GM12873 (cell line): ENCODE data around the gene ENPP7.

Source experiments
- TF ChIP-seq, protein P1 (sequence below): IDR thresholded peaks from 2 replicates; pipeline ENCODE4 v1.5.1; 2012; ENCODE audit warnings: low read depth, mild to moderate bottlenecking, moderate library complexity, low read length, control low read depth; ENCODE audit not compliant: insufficient read depth; ENCODE audit errors: missing control alignments

Gene ENPP7

DNA sequence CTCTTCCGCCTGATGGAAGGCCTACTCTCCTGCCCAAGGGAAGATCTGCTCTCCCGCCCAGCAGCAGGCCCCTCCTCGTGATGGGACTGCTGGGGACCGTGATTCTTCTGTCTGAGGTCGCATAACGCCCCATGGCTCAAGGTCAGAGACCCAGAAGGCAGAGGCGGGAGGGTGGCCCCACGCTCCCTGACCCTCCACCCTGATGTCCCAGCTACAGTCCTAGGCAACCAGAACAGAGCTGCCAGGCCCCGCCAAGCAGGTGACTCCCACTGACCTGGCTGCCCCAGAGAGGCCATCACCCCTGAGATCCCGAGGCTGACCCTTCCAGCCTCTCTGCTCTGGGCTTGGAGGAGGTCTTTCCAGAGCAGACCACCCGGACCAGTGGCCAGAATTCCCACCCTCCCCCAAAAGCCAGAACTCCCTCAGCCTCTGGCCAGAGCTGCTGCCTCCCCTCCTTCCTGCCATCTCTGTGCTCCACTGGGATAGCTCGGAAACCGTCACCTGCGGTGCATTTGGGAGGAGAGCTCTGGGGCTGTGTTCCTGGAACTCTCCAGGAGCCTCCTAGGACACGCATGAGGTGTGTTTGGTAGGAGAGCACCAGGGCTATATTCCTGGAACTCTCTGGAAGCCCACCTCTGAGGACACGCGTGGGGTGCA, 7.3 kb downstream of the ENPP7 start:
- TF ChIP-seq, protein P1, sequence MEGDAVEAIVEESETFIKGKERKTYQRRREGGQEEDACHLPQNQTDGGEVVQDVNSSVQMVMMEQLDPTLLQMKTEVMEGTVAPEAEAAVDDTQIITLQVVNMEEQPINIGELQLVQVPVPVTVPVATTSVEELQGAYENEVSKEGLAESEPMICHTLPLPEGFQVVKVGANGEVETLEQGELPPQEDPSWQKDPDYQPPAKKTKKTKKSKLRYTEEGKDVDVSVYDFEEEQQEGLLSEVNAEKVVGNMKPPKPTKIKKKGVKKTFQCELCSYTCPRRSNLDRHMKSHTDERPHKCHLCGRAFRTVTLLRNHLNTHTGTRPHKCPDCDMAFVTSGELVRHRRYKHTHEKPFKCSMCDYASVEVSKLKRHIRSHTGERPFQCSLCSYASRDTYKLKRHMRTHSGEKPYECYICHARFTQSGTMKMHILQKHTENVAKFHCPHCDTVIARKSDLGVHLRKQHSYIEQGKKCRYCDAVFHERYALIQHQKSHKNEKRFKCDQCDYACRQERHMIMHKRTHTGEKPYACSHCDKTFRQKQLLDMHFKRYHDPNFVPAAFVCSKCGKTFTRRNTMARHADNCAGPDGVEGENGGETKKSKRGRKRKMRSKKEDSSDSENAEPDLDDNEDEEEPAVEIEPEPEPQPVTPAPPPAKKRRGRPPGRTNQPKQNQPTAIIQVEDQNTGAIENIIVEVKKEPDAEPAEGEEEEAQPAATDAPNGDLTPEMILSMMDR: no peak

DNA sequence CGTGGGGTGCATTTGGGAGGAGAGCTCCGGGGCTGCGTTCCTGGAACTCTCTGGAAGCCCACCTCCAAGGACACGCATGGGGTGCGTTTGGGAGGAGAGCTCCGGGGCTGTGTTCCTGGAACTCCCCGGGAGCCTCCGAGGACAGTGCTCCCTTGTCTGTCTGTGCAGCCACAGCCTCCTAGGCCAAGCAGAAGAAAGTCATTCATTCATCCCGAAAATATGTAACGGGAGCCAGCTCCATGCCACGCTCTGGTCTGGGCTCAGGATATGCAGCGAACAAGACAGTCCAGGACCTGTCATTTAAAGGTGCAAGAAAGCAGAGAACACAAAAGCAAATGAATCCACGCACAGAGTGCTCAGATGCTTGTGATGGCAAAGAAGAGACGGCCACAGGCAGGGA, 7.9 kb downstream of the ENPP7 start:
- TF ChIP-seq, protein P1: no peak

DNA sequence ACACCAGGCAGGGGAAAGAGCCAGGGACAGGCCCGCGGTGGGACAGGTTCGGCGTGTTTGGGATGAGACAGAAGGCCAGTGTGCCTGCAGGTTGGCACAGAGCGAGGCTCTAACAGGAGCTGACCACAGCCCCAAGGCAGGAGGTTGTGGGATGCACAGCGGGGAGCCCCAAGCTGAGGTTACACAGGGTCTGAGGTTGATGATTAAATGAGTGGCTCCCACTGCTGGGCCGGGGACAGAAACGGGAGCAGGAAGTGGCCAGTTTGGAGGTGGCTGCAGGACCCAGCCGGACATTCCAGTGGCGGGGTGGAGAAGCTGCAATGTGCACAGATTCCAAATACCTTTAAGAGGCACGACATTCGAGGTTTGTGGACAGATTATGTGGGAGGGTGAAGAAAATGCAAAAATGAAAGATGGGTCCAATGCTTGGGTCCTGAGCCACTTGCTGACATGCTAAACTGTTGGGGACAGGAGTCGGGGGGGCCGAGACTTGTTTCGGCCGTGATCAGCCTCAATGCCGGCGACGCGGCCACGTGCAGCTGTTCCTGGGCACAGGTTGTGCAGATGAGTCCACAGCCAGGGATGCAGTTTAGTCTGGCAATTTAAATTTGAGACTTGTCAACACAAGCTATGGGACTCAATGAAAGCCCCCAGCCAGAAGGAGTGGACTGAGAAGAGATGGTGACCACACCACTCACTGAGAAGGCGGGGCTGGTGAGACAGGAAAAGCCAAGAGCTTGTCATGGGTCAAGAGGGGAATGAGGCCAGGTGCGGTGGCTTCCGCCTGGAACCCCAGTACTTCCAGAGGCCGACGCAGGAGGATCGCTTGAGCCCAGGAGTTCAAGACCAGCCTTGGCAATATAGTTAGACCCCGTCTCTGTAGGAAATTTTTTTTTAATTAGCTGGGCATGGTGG, 8.7 kb downstream of the ENPP7 start:
- TF ChIP-seq, protein P1: no peak

GRCh38 chr17:79740413-79740812, 9.7 kb downstream of the ENPP7 start:
- TF ChIP-seq, protein P1: no peak

DNA sequence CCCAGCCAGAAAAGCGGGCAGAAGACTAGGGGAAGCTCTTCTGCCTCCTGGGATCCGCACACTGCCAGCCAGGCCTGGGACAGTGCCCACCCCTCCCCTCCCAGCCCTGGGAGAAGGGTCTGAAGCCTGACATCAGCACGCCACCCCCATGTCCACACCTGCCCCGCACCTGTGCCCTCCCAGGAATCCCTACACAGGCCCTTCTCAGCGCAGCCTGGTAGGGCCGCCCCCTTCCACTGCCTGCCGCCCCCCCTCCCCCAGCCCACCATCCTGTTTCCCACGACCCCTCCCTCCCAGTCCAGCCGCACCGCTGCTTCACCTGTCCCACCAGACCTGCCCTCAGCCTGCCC, 10.6 kb downstream of the ENPP7 start:
- TF ChIP-seq, protein P1: no peak

DNA sequence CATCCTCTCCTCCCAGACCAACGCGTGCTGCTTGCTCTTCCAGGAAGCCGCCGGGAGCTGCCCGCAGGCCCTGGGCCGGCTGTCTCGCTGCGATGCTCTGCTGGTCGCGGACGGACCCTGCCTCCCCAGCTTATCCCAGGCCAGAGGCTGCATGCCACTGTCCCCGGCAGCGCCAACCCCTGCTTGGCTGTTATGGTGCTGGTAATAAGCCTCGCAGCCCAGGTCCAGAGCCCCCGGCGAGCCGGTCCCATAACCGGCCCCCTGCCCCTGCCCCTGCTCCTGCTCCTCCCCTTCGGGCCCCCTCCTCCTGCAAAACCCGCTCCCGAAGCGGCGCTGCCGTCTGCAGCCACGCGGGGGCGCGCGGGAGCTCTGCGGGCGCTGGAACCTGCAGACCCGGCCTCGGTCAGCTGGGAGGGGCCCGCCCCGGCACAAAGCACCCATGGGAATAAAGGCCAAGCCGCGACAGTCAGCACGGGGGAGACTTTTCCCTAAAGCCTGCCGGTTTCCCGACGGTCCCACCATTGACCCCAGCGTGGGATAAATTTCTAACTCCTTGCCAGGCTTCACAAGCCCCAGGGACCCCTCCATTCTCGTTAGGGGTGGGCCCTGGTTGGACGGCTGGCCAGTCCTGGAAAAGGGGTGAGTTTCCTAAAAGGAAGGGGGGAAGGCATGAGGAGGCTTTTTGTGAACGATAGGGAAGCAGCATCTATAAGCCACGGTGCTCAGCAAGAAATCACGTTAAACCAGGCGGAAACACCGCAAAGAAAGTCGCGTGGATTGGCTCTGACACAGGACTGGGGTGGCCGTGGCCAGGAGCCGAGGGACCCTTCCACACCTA, 11.2 kb downstream of the ENPP7 start:
- TF ChIP-seq, protein P1: peak; percentile 79

- TF ChIP-seq, protein P1: no peak
Observed at GRCh38 chr17:79742589-79742918, 11.8 kb downstream of the ENPP7 start.
